ENCODE measurements around the gene RBCK1.

DNA sequence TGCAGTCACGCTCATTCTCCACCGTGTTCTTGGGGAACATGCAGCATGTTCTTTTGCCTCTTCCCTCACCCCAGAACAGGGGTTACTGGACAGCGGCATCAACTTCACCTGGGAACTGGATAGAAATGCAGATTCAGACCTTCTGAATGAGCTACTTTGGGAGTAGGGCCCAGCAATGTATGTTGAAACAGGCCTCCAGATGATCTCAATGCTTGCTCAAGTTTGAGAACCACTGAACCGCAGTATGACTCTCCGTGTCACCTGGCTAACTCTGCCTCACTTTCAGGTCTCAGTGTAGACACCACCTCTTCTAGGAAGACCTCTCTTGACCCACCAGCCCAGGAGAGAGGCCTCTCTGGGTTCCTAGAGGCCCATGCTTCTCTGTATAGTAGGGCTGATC, 22.7 kb upstream of the RBCK1 start:
- TF ChIP-seq EP300 (IDR thresholded peaks at IDR 0.05): no peak
- TF ChIP-seq POLR2AphosphoS5 (IDR thresholded peaks at IDR 0.05): no peak
